CD4-positive, alpha-beta T cell treated with Interleukin-12 subunit alpha and Interleukin-12 subunit beta, for 1 hour (primary cell): ENCODE results near the gene MAN1A1.

Experiments used
- DNase-seq: peaks from one replicate; pipeline ENCODE4 v3.0.0-alpha.2; 2020

The MAN1A1 gene

DNA sequence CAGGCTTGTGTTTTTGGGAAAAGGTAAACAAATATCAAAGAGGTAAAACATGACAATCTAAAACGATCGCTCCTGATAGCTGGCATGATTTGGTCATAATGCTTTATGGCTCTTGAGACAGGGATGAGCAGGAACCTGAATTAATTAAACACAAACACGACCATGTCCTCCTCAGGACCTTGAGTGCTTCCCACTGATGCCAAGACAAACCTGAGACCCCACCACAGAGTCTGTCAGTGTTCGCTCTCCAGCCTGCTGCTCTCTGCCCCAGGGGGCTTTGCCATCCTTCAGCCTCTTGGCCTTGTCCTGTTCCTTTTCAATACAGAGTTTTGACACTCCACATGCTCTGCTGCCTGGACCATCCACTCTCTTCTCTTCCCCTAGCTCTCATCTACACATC, 119.4 kb downstream of the MAN1A1 start:
- no peak for DNase-seq

DNA sequence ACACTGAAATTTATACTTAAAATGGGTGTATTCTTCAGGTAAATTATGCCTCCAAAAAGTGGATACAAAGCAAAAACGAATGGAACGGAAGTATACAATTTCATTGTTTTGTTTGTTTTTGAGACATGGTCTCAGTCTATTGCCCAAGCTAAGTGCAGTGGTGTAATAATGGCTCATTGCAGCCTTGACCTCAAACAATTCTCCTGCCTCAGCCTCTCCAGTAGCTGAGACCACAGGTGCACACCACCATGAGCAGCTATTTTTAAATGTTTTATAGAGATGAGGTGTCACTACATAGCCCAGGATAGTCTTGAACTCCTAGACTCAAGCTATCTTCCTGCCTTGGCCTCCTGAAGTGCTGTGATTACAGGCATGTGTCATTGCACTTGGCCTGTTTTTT, 122.2 kb downstream of the MAN1A1 start:
- DNase-seq = no peak

DNA sequence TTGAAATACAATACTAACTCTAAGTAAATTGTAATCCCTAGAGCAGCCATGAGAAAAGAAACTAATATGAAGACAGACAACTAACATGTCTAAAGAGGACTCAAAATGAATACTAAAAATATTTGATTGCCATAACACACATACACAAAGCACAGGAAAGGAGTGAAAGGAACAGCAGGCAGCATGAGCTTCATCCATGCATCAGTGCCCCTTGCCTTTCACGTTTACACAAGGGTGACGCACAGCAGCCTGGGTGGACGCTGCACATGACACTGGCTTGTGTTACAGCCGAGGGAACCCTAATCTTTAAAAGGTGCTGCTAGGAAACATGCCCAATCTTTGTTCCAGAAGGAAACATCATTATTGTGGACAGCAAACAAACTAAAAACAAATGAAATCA, 123.5 kb downstream of the MAN1A1 start:
- DNase-seq = no peak

DNA sequence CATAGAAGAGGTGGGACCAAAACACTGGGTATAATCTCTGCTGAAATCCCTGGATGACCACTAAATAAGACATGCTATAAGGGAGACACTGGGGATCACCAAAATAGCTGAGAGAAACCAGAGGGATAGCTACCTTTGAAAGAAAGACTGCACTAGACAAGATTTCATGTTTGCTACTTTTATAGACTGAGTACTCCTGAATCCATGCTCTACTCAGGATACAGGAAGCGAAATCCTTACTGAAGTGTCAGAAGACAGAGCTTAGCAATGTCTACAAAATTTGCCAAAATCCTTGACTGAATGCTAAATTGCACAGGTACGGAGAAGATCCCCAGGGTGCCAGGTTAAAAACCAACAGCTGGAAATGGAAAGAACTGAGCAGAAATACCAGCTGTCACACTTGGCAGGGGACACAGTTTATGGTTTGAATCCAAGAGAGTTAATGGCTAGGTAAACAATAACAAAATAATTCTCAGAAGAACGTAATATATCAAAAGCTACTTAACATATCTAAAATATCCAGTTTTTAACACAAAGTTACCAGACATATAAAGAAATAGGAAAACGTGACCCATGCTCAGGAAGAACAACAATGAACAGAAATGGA, 125.4 kb downstream of the MAN1A1 start:
- no peak for DNase-seq

DNA sequence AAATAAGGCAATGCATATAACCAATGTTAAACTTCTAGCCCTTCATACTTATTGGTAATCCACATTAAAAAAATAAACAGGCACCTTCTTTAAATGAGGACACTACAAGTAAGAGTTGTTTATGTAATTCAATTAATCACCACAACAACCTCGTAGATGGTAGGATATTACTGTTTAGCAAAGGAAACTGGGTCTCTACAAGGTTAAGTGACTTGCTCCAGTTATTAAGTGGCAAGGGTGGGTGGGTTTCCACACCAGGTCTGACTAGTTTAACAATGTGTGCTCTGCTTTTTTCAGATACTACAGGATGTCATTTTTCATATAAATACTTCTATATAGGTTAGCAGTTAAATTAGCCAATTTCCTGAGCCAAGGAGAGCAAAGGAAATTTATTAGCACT, 129.1 kb downstream of the MAN1A1 start:
- no peak for DNase-seq

DNA sequence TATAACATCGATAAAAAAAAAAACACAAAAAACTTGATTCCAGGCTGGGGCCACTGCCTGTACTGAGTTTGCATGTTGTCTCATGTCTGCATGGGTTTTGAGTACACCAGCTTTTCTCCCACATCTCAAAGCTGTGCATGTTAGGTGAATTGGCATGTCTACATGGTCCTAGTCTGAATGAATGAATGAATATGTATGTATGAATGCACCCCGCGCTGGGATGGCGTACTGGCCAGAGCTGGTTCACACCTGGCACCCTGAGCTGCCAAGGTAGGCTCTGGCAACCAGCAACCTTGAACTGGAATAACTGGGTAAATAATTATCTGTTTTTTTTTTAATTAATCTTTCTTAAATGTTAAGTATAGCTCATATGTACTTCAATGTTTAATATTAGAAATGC, 131.0 kb downstream of the MAN1A1 start:
- DNase-seq = no peak

DNA sequence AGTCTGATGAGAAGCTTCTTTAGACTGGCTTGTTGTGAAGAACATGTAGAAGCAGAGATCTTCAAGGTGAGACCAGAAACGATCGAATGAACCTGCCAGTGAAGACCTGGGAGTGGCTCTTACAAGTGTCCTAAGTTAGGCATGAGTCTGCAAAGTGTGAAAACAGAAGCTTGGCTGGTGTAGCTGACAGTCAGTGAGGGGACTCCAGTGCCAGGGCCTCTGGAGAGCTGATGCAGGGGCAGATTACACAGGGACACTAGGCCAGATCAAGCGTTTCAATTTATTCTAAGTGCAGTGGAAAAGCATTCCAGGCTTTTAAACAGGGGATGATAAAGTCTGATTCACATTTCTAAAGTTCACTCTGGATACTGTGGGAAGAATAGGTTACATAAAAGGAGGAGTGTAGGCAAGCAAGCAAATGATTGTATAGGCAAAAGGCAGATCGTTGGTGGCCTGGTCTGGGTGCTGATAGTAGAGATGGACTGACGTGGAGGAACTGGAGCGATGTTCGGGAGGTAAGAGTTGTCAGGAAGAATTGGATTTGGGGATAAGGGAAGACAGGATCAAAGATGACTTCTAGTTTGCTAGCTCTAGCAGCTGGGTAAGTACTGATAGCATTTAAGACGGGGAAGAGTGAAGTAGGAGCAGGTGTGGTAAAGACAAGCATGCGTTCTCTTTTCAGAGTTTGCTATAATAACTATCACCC, 133.5 kb downstream of the MAN1A1 start:
- DNase-seq = no peak

DNA sequence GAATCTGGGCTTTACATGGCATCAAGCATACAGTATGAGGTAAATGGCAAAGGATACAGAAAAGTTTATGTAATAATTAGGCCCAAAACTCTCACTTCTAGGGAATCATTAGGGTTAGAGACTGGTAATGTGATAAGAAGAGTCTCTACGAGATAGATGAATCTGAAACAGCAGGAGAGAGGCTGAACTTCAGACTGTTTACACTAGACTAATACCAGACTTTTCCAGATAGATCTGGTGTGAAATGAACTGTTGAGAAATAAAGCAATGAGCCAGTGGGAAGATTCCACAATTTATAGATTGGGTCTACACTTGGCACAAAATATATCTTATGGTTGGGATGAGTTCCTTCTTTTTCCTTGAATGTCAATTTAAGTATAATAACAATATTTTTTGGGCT, 134.3 kb downstream of the MAN1A1 start:
- DNase-seq = no peak

DNA sequence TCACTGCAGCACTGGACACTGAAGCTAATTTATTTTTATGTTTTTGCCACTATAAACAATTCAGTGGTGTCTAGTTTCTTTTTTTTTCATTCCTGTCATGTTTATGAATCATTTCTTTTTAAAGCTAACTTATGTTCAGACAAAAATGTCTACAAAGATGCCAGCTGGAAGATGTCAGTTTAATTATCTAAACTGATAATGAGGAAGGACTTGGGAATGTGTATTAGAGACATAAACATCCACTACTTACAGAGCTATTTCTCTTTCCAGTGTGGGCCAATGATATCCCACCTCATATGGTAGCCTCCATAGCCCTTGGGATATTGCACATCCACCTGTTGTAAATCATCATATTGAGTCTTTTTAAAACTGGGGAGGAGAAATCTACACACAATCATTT, 139.0 kb downstream of the MAN1A1 start:
- no peak for DNase-seq

DNA sequence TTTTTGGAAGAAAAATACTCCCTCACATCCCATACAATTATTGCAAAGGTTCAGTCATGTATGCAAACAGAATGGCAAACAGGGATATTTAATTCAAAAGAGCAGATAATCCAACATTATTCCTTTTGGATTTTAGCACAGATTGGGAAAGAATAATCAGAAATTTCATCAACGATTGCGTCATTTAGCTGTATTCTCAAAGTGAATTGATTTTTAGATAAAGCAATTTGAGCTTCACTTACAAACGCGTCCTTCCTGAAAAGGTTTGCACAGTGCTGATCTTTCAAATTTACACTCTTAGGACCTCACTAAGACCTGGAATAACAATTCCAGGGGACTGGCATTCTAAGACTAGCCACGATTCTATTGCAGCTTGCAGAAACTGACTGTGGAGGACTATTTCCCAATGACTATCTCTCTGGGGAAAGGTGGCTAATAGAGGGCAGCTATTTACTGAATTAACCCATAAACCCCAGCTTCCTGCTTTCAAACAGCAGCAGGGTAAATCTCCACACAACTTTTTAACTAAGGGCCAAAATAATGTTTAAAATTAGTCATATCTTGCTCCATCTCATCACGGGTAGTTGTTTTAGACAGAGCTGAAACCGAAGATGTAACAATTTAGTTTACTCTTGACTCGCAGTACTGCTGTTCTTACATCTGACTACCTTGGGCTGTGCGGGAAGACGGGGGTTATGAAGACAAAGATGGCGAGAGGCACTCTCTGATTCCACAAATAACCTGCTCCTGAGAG, 139.9 kb downstream of the MAN1A1 start:
- no peak for DNase-seq

DNA sequence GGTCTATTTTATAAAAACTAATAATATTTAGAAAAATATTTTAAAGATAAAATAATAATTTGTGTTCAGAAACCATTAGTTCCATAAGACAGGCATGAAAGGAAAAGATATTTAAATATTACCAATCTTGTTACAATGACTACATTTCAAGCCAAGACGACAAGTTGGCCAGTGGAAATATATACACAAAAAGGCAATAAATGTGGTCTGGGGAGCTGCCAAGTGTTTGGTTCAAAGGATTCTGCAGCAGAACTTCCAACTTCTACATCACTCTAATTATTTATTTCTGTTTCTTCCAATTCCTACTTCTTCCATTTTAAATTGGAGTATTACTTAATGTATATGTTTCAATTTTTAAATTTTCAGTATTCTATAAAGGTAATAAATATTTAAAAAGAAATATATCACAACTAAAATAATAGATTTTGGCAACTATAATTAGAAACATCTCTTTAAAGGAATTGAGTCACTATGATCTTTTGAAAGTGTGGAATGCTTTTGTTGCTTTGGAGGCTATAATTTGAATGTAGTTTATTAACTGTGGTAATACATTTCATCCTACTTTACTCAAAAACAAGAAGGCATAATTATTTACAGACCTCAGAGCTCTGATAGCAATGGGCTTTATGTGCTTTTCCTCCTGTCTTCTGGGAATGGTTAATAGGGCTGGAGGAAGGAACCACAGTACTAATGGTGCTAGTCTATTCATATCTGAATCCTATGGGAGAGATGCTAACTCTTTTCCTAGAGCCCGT, 141.4 kb downstream of the MAN1A1 start:
- no peak for DNase-seq

DNA sequence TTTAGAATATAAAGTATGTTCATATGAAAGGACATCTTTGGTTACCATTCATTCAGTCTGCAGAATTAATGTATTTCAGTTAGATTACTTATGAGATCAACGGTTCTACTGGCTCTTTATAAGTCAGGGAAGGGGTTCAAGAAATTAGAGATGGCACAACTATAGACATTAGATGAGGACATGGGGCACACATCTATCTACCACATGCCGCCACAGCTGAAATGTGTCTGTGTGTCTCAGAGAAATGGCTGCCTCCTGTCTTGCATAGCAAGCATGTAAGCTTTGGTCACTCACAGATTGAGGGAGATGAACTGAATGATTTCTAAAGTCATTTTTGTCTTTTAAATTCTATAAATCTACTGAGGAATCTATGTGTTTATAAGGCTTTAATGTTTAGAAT, 142.2 kb downstream of the MAN1A1 start:
- no peak for DNase-seq

DNA sequence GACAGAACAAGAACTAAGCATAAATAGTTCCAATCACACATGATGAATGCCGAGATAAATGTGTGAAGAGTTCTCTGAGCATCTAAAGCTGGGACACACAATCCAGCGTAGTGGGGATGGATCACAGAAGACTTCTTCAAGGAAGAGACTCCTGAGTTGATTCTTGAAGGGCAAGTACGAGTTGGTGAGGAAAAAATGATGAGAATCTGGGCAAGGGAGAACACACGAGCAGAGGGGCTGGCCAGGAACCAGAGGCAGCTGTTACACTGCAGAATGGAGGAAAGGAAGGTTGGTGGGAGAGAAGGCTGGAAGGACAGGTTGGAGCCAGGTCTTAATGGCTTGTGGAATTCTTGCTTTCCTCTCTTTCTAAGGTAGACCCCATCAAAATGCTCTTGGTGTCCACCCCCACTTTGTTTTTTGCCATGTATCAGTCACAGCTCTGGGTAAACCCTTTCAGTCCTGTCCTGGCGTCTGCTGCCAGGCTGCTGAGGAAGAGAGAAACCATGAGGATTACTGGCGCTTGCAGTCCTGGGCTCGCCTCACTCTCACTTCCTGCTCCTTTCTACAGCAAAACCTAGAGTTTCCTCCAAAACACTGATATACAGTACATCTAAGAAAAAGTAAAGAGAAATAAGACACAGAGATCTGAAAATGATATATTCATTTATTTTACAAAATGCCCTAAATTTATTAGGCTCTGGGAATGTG, 143.5 kb downstream of the MAN1A1 start:
- no peak for DNase-seq

DNA sequence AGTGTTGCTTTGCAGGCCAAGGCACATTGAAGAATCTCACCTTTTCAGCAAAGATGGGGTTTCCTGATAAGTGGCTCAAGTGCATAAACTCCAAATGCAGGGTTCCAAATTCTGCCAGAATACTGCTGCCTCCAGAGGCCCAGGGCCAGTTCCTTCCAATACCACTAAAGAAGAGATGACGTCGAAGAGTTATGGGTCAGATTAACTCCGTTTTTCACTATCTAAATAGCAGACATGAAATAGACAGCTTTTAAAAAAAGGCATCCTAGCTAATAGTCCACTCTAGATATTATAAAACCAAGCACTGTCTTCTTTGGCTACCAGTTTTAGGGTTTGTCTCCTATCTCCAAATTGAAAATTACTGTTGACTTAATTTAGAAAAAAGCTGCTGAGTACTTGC, 144.8 kb downstream of the MAN1A1 start:
- DNase-seq = no peak

DNA sequence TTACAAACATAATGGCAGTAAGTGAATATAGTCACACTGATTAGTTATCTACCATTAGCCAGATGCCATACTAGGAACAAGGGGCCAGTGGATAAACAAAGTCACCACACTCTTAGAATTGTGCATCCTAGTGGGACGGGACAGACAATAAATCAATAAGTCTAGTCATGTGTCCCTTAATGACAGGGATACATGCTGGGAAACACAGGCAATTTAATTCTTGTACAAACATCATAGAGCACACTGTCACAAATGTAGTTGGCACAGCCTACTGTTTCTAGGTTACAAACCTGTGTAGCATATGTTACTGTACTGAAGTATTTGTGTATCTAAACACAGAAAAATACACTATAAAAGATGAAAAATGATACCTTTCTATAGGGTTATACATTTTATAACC, 148.1 kb downstream of the MAN1A1 start:
- no peak for DNase-seq

DNA sequence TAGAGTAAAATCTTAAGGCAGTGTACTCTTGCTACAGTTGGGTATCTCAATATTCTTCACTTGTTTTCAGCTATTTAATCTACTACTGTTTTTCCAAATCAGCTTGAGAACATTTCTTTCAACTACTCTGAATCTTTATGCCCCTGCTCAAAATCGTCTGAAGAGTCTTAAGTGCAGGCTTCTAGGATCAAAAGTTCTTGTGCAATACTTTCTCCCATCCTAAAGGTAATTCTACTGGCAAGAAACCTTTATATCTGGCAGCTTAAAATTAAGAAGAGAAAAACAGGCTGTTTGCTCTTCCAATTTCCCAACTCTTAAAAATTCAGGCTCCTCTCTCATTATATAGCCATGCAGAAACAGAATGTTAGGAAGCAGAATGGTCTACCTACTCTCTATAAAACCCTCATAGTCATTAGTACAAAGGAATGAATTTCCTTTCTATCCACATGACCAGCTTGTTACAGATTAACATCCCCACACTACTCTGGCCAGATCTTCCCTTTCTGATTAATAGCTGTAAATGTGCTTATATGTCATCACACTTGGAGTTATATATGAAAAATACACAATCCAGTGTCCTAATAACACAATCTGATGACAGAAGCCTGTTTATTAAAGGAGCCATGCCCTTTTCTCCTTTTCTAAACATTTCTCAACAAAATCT, 148.9 kb downstream of the MAN1A1 start:
- DNase-seq = no peak

DNA sequence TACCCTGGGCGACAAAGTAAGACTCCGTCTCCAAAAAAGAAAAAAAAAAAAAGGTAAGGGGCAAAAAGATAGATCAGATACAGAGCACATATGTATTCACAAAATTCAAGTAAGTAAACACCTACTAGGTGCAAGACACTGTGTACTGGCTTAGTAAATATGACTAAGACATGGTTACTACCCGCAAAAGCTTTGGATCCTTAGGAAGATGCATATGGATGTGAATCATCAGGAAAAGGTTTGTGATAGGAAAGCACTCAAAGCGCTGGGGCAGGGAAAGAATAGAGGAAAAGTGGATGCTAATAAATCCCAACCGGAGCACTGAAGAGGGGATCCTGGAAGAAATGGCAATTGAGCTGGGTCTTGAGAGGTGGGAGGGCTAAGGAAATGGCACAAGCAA, 152.3 kb downstream of the MAN1A1 start:
- DNase-seq = no peak

DNA sequence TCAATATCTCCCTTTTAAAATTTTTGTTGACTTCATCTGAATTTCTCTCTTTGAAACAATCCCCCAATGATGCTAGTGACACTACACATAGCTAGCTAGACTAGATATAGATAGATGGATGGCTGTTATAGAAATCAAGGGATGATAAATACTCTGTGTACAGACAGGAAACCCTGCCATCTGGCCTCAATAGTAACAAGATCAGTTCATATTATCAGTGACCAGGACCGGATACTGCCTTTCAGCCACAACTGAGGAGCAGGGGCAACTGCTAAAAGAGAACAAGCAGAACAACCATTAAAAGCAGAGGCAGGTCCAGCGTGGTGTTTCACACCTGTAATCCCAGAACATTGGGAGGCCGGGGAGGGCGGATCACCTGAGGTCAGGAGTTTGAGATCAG, 152.8 kb downstream of the MAN1A1 start:
- DNase-seq = no peak

DNA sequence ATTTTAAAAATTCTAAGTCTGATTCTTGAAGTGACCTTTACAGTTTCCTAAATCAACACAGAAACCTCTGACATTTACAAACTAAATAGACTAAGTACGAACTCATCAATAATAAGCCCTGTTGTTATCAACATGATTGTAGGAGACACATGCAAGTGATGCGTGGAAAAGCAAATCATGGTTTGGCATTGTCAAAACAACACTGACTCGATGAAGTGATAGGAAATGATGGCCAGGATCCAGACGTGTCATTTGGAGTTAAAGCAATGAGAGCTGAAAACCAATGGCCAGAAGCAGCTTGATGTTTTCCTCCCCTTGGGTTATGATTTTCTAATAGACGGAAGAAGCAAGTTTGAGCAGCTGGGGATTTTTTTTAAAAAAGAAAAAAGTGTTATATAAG, 153.7 kb downstream of the MAN1A1 start:
- DNase-seq = no peak

DNA sequence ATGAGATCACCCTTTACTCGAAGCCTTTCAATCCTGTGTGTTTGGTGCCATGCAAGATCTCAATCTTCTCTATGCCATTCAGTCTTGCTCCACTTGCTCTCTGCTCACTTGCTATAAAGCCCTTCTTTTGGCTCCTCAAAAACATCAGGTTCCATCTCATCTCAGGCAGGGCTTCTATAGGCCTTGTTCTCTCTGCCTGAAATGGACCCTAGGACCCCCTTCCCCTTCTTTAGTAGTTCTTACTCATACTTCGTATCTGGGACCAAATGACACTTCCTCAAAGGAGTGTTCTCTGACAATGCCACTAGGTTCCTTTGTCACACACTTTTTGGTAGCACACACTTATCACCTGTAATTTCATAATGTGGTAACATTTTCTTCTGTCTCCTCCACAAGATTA, 154.4 kb downstream of the MAN1A1 start:
- DNase-seq = no peak

DNA sequence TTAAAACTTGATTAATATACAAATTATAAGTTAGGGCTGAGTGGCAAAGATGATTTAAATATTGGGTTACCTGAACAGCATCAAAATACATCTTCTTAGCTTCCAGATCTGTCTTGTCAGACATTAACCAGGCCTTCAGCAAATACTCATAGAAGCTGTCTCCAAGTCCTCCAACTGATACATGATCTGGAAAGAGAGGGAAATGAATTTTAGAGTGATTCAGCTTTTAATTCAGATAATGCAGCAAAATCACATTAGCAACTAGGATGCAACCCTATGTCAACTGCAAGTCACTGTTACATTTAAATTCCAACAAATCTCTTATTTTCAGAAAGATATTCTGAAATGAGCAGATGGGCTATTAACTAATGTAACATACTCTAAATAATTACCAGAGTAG, 155.9 kb downstream of the MAN1A1 start:
- DNase-seq = no peak

DNA sequence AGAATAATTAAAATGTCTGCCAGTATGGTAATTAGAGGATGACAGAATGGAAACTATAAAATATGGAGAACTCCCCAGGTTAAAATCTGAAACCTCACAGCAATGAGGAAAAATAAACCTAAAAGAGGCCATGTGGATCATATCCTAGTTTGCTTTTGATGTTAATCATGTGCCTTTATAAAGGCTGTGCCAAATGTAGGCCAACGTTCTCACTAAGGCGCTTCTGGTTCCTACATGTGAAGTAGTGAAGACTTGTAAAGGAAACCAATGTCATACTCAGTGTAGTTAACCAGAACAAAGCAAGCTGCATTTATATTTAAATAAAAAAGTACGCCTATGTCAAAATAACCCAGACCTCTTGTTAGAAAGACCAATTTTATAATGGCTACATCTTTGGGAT, 157.4 kb downstream of the MAN1A1 start:
- no peak for DNase-seq
